Activated CD8-positive, alpha-beta memory T cell treated with anti-CD3 and anti-CD28 coated beads, Interleukin-2, amount 50 U/mL, for 48 hours (primary cell): ENCODE measurements around the gene PLAC9.
"Not testable (repeated sequence)": the region's sequence is repeated elsewhere in the genome, so short reads cannot be mapped to it uniquely, and the experiment has no call there.

ENCODE experiments used
- DNase-seq: peaks from one replicate; pipeline ENCODE4 v3.0.0-alpha.2; 2020

The PLAC9 gene

GRCh38 chr10:80140251-80140650 is 7.7 kb downstream of the PLAC9 start:
- DNase-seq: no peak

- no peak for DNase-seq
Observed at GRCh38 chr10:80141696-80142460, 9.3 kb downstream of the PLAC9 start.

- DNase-seq: peak; percentile 72
Observed at GRCh38 chr10:80144067-80144695, 11.7 kb downstream of the PLAC9 start.

- DNase-seq: no peak
Observed at GRCh38 chr10:80144696-80145131, 12.2 kb downstream of the PLAC9 start.

- DNase-seq: not testable (repeated sequence)
Observed at GRCh38 chr10:80145406-80146308, 13.1 kb downstream of the PLAC9 start.

- DNase-seq: no peak
Observed at GRCh38 chr10:80146918-80147317, 14.4 kb downstream of the PLAC9 start.

- no peak for DNase-seq
Observed at GRCh38 chr10:80148166-80148805, 15.8 kb downstream of the PLAC9 start.

GRCh38 chr10:80149123-80149522 is 16.6 kb downstream of the PLAC9 start:
- no peak for DNase-seq

GRCh38 chr10:80150172-80150571 is 17.6 kb downstream of the PLAC9 start:
- DNase-seq: no peak

- no peak for DNase-seq
Observed at GRCh38 chr10:80152820-80153219, 20.3 kb downstream of the PLAC9 start.

- DNase-seq: no peak
Observed at GRCh38 chr10:80153460-80153859, 20.9 kb downstream of the PLAC9 start.

- DNase-seq: no peak
Observed at GRCh38 chr10:80154626-80154977, 22.1 kb downstream of the PLAC9 start.

GRCh38 chr10:80154978-80155695 is 22.6 kb downstream of the PLAC9 start:
- no peak for DNase-seq

GRCh38 chr10:80155696-80156215 is 23.2 kb downstream of the PLAC9 start:
- DNase-seq: no peak

- DNase-seq: no peak
Observed at GRCh38 chr10:80156216-80156615, 23.7 kb downstream of the PLAC9 start.

GRCh38 chr10:80157561-80157960 is 25.0 kb downstream of the PLAC9 start:
- no peak for DNase-seq

- DNase-seq: no peak
Observed at GRCh38 chr10:80158126-80158525, 25.6 kb downstream of the PLAC9 start.

GRCh38 chr10:80158598-80159127 is 26.1 kb downstream of the PLAC9 start:
- DNase-seq: no peak

- no peak for DNase-seq
Observed at GRCh38 chr10:80159166-80159873, 26.8 kb downstream of the PLAC9 start.

- DNase-seq: no peak
Observed at GRCh38 chr10:80160361-80161320, 28.1 kb downstream of the PLAC9 start.
